Measurements from ENCODE around the gene FOXJ1.

The FOXJ1 gene

GRCh38 chr17:76119409-76120371 lies 21.4 kb downstream of the FOXJ1 start:
- DNase-seq (ENCODE audit: low spot score): no peak
- H3K4me3 ChIP-seq (ENCODE audit: severe bottlenecking): no peak overlapping the region
- no peak for ATAC-seq (ENCODE audit: low read depth)
- TF ChIP-seq, protein P1, sequence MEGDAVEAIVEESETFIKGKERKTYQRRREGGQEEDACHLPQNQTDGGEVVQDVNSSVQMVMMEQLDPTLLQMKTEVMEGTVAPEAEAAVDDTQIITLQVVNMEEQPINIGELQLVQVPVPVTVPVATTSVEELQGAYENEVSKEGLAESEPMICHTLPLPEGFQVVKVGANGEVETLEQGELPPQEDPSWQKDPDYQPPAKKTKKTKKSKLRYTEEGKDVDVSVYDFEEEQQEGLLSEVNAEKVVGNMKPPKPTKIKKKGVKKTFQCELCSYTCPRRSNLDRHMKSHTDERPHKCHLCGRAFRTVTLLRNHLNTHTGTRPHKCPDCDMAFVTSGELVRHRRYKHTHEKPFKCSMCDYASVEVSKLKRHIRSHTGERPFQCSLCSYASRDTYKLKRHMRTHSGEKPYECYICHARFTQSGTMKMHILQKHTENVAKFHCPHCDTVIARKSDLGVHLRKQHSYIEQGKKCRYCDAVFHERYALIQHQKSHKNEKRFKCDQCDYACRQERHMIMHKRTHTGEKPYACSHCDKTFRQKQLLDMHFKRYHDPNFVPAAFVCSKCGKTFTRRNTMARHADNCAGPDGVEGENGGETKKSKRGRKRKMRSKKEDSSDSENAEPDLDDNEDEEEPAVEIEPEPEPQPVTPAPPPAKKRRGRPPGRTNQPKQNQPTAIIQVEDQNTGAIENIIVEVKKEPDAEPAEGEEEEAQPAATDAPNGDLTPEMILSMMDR (IDR thresholded peaks at IDR 0.05; ENCODE audit: poor library complexity, severe bottlenecking): no peak
- H3K9me3 ChIP-seq (ENCODE audit: severe bottlenecking): no peaks in the 10 kb centered on the region
- no peaks in the 10 kb centered on the region for H3K27me3 ChIP-seq (ENCODE audit: insufficient read depth, poor library complexity, severe bottlenecking)
- H3K4me1 ChIP-seq (ENCODE audit: insufficient read depth, poor library complexity, severe bottlenecking): no peaks in the 10 kb centered on the region
- H3K27ac ChIP-seq (ENCODE audit: poor library complexity, severe bottlenecking): no peak overlapping the region
- H3K36me3 ChIP-seq (ENCODE audit: low read depth): no peaks in the 10 kb centered on the region

DNA sequence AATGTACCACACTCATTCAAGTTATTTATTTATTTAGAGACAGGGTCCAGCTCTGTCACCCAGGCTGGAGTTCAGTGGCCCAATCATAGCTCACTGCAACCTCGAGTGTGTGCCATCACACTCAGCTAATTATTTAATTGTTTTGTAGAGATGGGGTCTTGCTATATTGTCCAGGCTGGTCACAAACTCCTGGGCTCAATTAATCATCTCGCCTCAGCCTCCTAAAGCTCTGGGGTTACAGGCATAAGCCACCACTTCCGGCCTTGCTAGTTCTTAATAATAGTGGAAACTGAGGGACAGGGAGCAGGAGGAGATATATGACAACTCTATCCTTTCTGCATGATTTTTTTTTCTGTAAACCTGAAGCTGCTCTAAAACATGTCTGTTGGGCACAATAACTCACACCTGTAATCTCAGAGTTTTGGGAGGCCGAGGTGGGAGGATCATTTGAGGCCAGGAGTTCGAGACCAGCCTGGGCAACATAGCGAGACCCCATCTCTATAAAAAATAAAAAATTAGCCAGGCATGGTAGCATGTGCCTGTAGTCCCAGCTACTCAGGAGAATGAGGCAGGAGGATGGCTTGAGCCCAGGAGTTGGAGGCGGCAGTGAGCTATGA lies 25.8 kb downstream of the FOXJ1 start:
- H3K36me3 ChIP-seq (ENCODE audit: low read depth): no peaks in the 10 kb centered on the region
- DNase-seq (ENCODE audit: low spot score) (no peak), ATAC-seq (ENCODE audit: low read depth) (no peak)
- no peak overlapping the region for H3K27ac ChIP-seq (ENCODE audit: poor library complexity, severe bottlenecking)
- H3K9me3 ChIP-seq (ENCODE audit: severe bottlenecking): no peaks in the 10 kb centered on the region
- no peaks in the 10 kb centered on the region for H3K4me1 ChIP-seq (ENCODE audit: insufficient read depth, poor library complexity, severe bottlenecking)
- TF ChIP-seq, protein P1 (IDR thresholded peaks at IDR 0.05; ENCODE audit: poor library complexity, severe bottlenecking): no peak
- no peaks in the 10 kb centered on the region for H3K27me3 ChIP-seq (ENCODE audit: insufficient read depth, poor library complexity, severe bottlenecking)
- no peak overlapping the region for H3K4me3 ChIP-seq (ENCODE audit: severe bottlenecking)

- TF ChIP-seq, protein P1 (IDR thresholded peaks at IDR 0.05; ENCODE audit: poor library complexity, severe bottlenecking): no peak
These were observed 29.1 kb downstream of the FOXJ1 start for GRCh38 chr17:76111956-76112355.

GRCh38 chr17:76107509-76107908 lies 33.5 kb downstream of the FOXJ1 start:
- Histone ChIP-seq H3K9me3 (ENCODE audit: severe bottlenecking) (no peaks in the 10 kb centered on the region), H3K27me3 (ENCODE audit: insufficient read depth, poor library complexity, severe bottlenecking) (no peaks in the 10 kb centered on the region), H3K4me3 (ENCODE audit: severe bottlenecking) (no peak overlapping the region), H3K27ac (ENCODE audit: poor library complexity, severe bottlenecking) (no peak overlapping the region), H3K4me1 (ENCODE audit: insufficient read depth, poor library complexity, severe bottlenecking) (peaks cover 6% of the 10 kb centered on the region), H3K36me3 (ENCODE audit: low read depth) (peaks cover under 1% of the 10 kb centered on the region; the same call in 1 of the 2 replicates)
- DNase-seq (ENCODE audit: low spot score): no peak
- no peak for ATAC-seq (ENCODE audit: low read depth)
- TF ChIP-seq, protein P1 (IDR thresholded peaks at IDR 0.05; ENCODE audit: poor library complexity, severe bottlenecking): no peak

More at GRCh38 chr17:76111956-76112355, 29.1 kb downstream of the FOXJ1 start:
- no peak for DNase-seq (ENCODE audit: low spot score)
- H3K4me3 ChIP-seq (ENCODE audit: severe bottlenecking): no peak overlapping the region
- H3K36me3 ChIP-seq (ENCODE audit: low read depth): no peaks in the 10 kb centered on the region
- no peaks in the 10 kb centered on the region for H3K9me3 ChIP-seq (ENCODE audit: severe bottlenecking)
- no peak for ATAC-seq (ENCODE audit: low read depth)
- H3K27me3 ChIP-seq (ENCODE audit: insufficient read depth, poor library complexity, severe bottlenecking): no peaks in the 10 kb centered on the region
- H3K27ac ChIP-seq (ENCODE audit: poor library complexity, severe bottlenecking): no peak overlapping the region
- H3K4me1 ChIP-seq (ENCODE audit: insufficient read depth, poor library complexity, severe bottlenecking): no peaks in the 10 kb centered on the region

Measured in RWPE2 (cell line).